Measurements from ENCODE around the gene ITGA3.

GRCh38 chr17:50014471-50015088 lies 41.3 kb upstream of the ITGA3 start:
- TF ChIP-seq CTCF (IDR thresholded peaks at IDR 0.05), result no peak
- TF ChIP-seq POLR2A (IDR thresholded peaks at IDR 0.05), result no peak
